Suprapubic skin (tissue), 4 donors: Measurements from ENCODE around the gene VWA7. TPM values are rescaled to one million over a fixed set of nuclear protein-coding genes. Genes with fewer than 3 reads are reported as not detected.

Experiments used
- DNase-seq, 2 donors: peaks; one replicate each; pipeline ENCODE4 v3.0.0-alpha.2; 2019; ENCODE audit warnings: low spot score in 2 of 2
- H3K27ac ChIP-seq: fragments of 200-600 bp; sonication (generic); one replicate; pipeline ENCODE4 v1.5.1; 2019
- H3K27me3 ChIP-seq: fragments of 200-600 bp; sonication (generic); one replicate; pipeline ENCODE4 v1.5.1; 2019
- H3K36me3 ChIP-seq: fragments of 200-600 bp; sonication (generic); one replicate; pipeline ENCODE4 v1.5.1; 2019
- H3K4me1 ChIP-seq: fragments of 200-600 bp; sonication (generic); one replicate; pipeline ENCODE4 v1.5.1; 2019
- H3K4me3 ChIP-seq: fragments of 200-600 bp; sonication (generic); one replicate; pipeline ENCODE4 v1.5.1; 2019; ENCODE audit warnings: mild to moderate bottlenecking
- H3K9me3 ChIP-seq: fragments of 200-600 bp; sonication (generic); one replicate; pipeline ENCODE4 v1.5.1; 2019
- EP300 ChIP-seq: sonication (generic); formaldehyde crosslinking; IDR thresholded peaks from one replicate; pipeline ENCODE4 v1.6.1; 2017; ENCODE audit warnings: antibody characterized with exemption
- POLR2A ChIP-seq, 2 donors: fragments of 450-650 bp; IDR thresholded peaks; one replicate each; pipeline ENCODE4 v1.6.1; 2017; ENCODE audit warnings: antibody characterized with exemption in 2 of 2, mild to moderate bottlenecking in 2 of 2, moderate library complexity in 2 of 2
- POLR2AphosphoS5 ChIP-seq, 3 donors: sonication (generic); formaldehyde crosslinking; IDR thresholded peaks; one replicate each; pipeline ENCODE4 v1.6.1; 2017; ENCODE audit warnings: antibody characterized with exemption in 3 of 3
- WGBS: methylation state at CpG from one replicate; pipeline ENCODE4 v1.1.5; 2018; 5-methylcytosine and 5-hydroxymethylcytosine counted together
- total RNA-seq, 4 donors: library from RNA; depleted of rRNA; stranded (reverse); fragments of >200 nt; gene quantifications; one replicate each; pipeline ENCODE4 v1.1.0, GENCODE V29; 2016
- TF ChIP-seq, protein P1 (sequence below), 2 donors: fragments of 200-600 bp in 1 of 2; fragments of 450-650 bp in 1 of 2; sonication (generic) in 1 of 2; IDR thresholded peaks; one replicate each; pipeline ENCODE4 v1.5.1; 2016 to 2019; ENCODE audit warnings: antibody characterized with exemption in 2 of 2, mild to moderate bottlenecking in 1 of 2, moderate library complexity in 1 of 2

The VWA7 gene
- total RNA-seq, 4 donors from 2014 or later, result 1.3 to 3.3 (median 2.3) TPM

DNA sequence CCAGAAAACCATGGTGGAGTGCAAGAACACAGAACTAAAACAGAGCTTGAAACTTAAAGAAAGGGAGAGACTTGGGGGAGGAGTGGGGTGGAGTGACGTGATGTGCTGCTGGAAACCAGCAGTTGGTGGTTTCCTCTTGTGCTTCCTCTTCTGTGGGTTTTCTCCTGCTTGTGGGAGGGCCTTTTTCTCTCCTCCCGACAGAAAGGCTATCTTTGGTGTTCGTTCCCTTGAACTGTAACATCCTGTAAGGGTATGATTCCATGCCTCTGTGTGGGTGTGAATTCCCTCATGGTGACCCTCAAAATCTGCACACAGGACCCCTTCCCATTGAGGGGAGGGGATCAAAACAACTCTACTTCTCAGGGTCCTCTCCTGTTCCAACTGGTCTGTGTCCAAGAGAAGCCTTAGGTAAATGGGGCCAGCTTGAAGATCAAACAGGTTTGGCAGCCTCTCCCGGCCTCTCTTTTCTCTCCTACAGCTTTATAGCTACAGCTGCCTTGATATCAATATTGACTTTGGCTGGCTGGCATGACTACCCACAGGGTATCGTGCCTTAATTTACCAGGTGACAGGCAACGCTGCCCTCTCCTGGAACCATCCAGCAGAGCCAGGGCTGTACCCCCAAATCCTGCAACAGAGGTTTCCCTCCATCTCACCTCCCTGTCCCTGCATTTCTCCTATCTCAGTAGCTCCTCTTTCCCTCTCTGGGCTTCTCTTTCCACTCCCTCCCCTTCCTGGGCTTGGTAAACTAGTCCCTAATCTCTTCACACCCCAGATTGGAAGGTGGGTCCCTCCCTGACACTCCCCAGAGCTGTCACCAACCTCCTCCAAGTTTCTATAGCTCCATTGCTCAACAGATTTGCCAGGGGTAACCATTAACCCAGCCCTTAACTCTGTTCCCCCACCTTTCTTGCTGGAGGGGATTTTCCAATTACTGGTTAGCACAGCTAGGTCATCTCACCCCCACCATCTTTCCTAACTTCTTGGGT is 38.8 kb downstream of the VWA7 start:
- DNase-seq, result no peak
- Histone ChIP-seq H3K36me3 (peaks cover 17% of the 10 kb centered on the region), H3K27ac (peak overlapping the region; percentile 89), H3K4me1 (peaks cover 62% of the 10 kb centered on the region), H3K27me3 (no peaks in the 10 kb centered on the region), H3K4me3 (peak overlapping the region; percentile 14), H3K9me3 (no peaks in the 10 kb centered on the region)
- TF ChIP-seq POLR2AphosphoS5 (IDR thresholded peaks at IDR 0.05) (no peak), POLR2A (IDR thresholded peaks at IDR 0.05) (peak in 1 of 2 donors; percentile 36)
- 14% methylated on average over 6 of the region's 6 CpGs for WGBS

DNA sequence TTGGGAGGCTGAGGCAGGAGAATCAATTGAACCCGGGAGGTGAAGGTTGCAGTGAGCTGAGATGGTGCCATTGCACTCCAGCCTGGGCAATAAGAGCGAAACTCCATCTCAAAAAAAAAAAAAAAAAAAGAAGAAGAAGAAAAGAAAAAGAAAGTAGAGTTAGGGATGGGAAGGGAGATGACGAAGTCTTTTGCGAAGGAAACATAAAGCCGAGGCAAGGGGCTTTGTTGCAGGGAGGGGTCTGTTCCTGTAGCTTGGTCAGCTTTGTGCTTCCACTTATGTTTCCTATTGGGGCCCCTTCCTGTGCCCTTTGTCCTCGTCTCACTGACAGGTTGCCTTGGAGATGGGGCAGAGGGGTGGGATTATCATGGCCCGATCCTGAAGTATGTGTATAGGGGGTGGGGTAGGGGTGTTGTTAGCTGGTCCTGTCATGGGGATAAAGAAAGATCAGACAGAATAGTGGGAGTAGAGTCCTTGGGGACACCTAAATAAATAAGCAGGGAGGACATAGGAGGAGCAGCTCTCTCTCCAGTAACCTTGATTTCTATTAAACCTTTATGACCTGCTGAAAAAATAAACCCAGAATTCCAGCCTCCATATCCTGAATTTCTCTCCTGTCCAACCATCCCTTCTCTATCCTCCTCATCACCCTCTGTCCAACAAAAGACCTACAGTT is 39.7 kb downstream of the VWA7 start:
- Histone ChIP-seq H3K4me3 (no peak overlapping the region), H3K9me3 (no peaks in the 10 kb centered on the region), H3K4me1 (peaks cover 69% of the 10 kb centered on the region), H3K27ac (peak overlapping the region; percentile 89), H3K27me3 (no peaks in the 10 kb centered on the region), H3K36me3 (peaks cover 22% of the 10 kb centered on the region)
- TF ChIP-seq POLR2AphosphoS5 (IDR thresholded peaks at IDR 0.05) (no peak), POLR2A (IDR thresholded peaks at IDR 0.05) (no peak), EP300 (no peak)
- TF ChIP-seq, protein P1, sequence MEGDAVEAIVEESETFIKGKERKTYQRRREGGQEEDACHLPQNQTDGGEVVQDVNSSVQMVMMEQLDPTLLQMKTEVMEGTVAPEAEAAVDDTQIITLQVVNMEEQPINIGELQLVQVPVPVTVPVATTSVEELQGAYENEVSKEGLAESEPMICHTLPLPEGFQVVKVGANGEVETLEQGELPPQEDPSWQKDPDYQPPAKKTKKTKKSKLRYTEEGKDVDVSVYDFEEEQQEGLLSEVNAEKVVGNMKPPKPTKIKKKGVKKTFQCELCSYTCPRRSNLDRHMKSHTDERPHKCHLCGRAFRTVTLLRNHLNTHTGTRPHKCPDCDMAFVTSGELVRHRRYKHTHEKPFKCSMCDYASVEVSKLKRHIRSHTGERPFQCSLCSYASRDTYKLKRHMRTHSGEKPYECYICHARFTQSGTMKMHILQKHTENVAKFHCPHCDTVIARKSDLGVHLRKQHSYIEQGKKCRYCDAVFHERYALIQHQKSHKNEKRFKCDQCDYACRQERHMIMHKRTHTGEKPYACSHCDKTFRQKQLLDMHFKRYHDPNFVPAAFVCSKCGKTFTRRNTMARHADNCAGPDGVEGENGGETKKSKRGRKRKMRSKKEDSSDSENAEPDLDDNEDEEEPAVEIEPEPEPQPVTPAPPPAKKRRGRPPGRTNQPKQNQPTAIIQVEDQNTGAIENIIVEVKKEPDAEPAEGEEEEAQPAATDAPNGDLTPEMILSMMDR (IDR thresholded peaks at IDR 0.05), result no peak
- 60% methylated on average over 7 of the region's 7 CpGs for WGBS
- no peak for DNase-seq

DNA sequence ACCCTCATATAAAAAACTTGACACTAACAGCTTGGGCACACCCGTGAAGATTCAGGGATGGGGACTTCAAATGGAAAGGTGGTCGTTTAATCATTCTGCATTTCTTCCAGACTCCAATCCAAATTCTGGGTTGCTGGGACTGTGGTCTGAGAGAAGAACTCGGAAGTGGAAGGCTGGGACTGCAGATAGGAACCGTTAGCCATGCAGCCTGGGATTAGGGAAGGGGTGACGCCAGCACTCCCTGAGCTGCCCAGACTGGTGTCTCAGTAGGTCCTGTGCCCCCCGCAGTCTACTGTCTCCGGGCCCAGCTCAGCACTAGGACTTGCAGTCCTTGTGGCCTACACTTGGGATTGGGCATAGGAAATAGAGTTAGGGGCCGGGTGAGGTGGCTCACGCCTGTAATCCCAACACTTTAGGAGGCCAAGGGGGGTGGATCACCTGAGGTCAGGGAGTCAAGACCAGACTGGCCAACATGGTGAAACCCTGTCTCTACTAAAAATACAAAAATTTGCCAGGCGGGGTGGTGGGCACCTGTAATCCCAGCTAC is 40.3 kb downstream of the VWA7 start:
- WGBS, result 35% methylated on average over 10 of the region's 10 CpGs
- Histone ChIP-seq H3K4me3 (peak overlapping the region; percentile 75), H3K36me3 (peaks cover 24% of the 10 kb centered on the region), H3K4me1 (peaks cover 71% of the 10 kb centered on the region), H3K27me3 (no peaks in the 10 kb centered on the region), H3K27ac (peak overlapping the region; percentile 89), H3K9me3 (no peaks in the 10 kb centered on the region)
- DNase-seq, result no peak
- TF ChIP-seq EP300, result no peak
- no peak for TF ChIP-seq POLR2AphosphoS5 (IDR thresholded peaks at IDR 0.05)
- TF ChIP-seq, protein P1 (IDR thresholded peaks at IDR 0.05), result no peak
- no peak for TF ChIP-seq POLR2A (IDR thresholded peaks at IDR 0.05)

DNA sequence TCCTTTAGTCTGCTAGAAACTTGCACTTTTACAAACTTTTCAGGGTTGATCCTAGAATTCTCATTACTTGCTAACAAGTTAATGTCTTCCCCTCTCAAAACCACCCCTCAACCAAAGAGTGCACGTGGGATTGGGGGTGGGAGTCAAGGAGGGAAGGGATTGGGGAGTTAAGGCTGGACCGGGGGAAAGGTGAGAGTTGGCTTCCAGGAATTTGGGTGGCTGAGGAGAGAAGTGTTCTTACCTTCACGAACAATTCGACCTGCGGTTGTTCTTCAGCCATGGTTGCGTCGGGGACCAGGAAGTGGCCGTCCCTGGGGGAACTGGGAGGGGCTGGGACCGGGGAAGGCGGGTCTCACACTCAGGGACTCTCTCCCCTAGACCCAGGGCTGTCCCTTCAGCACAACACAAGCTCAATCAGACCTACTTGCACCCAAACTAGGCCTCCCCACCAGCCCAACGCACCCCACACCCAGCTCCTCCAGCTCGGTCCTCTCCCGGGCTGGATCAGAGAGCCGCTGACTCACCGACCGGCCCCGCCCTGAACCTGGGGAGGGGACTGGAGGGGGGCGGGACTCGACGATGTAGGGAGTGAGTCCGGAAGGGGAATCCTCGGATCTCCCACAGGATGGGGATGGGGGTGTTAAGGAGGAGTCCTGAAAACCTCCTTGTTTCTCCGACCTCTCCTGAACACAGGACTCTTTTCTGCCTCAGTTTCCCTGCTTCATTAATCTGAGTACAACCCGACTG is 40.9 kb downstream of the VWA7 start, which contains the start of gene CLIC1:
TSS of gene CLIC1 (minus strand) at position 510 of the 747 bp plus-strand sequence. CDS start at position 280, 230 bp downstream.
- Histone ChIP-seq H3K27me3 (no peaks in the 10 kb centered on the region), H3K27ac (peak within 1 kb of the TSS; percentile 89), H3K4me3 (peak within 1 kb of the TSS; percentile 75), H3K9me3 (no peaks in the 10 kb centered on the region), H3K4me1 (peaks cover 74% of the 10 kb centered on the region), H3K36me3 (peaks cover 31% of the 10 kb centered on the region)
- TF ChIP-seq EP300 (no peak), POLR2A (IDR thresholded peaks at IDR 0.05) (peak; percentile 88 to 89), POLR2AphosphoS5 (IDR thresholded peaks at IDR 0.05) (peak; percentile 11 to 79 (median 69))
- TF ChIP-seq, protein P1 (IDR thresholded peaks at IDR 0.05), result no peak
- peak; percentile 95 for DNase-seq
- 0% methylated on average over 13 of the region's 24 CpGs for WGBS

DNA sequence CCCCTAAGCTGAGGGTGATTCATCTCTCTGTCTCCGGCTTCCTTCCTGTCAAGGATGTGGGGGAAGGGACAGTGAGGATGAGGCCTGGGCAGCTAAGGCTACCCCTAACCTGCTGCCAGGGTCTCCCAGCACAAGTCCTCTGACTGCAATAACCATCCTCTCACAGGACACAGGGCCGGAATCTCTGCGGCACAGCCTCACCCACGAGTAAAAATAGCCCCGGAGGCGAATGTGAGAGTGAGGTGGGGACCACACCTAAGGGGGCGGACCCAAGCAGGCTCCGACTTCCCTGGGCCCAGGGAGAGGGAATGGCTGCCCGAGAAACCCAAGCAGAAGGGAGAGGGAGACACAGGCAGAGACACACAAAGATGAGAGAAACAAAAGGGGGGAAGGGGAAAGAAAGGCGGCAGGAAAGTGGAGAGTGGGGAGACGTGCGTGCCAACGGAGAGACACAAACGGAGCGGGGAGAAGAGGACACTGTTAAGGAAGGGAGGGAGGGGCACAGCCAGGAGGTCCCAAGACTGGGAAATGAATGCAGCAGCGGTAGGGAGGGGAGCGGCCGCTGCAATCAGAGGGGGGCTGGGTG is 42.2 kb downstream of the VWA7 start:
- 0% methylated on average over 18 of the region's 18 CpGs for WGBS
- Histone ChIP-seq H3K9me3 (no peaks in the 10 kb centered on the region), H3K4me1 (peaks cover 77% of the 10 kb centered on the region), H3K36me3 (peaks cover 40% of the 10 kb centered on the region), H3K27me3 (no peaks in the 10 kb centered on the region), H3K27ac (peak overlapping the region; percentile 89), H3K4me3 (peak overlapping the region; percentile 75)
- DNase-seq, result no peak
- TF ChIP-seq POLR2A (IDR thresholded peaks at IDR 0.05) (peak in 1 of 2 donors; percentile 6), POLR2AphosphoS5 (IDR thresholded peaks at IDR 0.05) (peak in 1 of 3 donors; percentile 18), EP300 (no peak)
